Endometrium (tissue), 2 donors: ENCODE data around the gene C19orf47.

Experiments used
- FAIRE-seq: peaks from 2 replicates; lab custom pipeline; 2012; peaks lifted over from hg19 to GRCh38; lab: Jason Lieb, UNC
- donor health status: control.
- donor health status: control.

Gene C19orf47

GRCh38 chr19:40315812-40316470, 32.3 kb downstream of the C19orf47 start:
- FAIRE-seq = no peak

- FAIRE-seq = no peak
Observed at GRCh38 chr19:40314656-40315055, 33.5 kb downstream of the C19orf47 start.

- no peak for FAIRE-seq
Observed at GRCh38 chr19:40313229-40313983, 34.8 kb downstream of the C19orf47 start.

- FAIRE-seq = no peak
Observed at GRCh38 chr19:40312533-40312932, 35.7 kb downstream of the C19orf47 start.

GRCh38 chr19:40309666-40310065, 38.5 kb downstream of the C19orf47 start:
- no peak for FAIRE-seq

- peak; percentile 82 for FAIRE-seq
Observed at GRCh38 chr19:40305403-40305802, 42.8 kb downstream of the C19orf47 start.

- FAIRE-seq = no peak
Observed at GRCh38 chr19:40304306-40304705, 43.9 kb downstream of the C19orf47 start.

GRCh38 chr19:40303765-40304164, 44.4 kb downstream of the C19orf47 start:
- no peak for FAIRE-seq

GRCh38 chr19:40302224-40303011, 45.8 kb downstream of the C19orf47 start:
- FAIRE-seq = no peak

- FAIRE-seq = no peak
Observed at GRCh38 chr19:40300668-40301067, 47.5 kb downstream of the C19orf47 start.

GRCh38 chr19:40298026-40298425, 50.2 kb downstream of the C19orf47 start:
- no peak for FAIRE-seq

GRCh38 chr19:40294560-40294959, 53.6 kb downstream of the C19orf47 start:
- no peak for FAIRE-seq

- no peak for FAIRE-seq
Observed at GRCh38 chr19:40286971-40287421, 61.2 kb downstream of the C19orf47 start.

- no peak for FAIRE-seq
Observed at GRCh38 chr19:40286235-40286970, 61.8 kb downstream of the C19orf47 start.

- FAIRE-seq = peak; percentile 96
Observed at GRCh38 chr19:40285353-40286234, 62.6 kb downstream of the C19orf47 start.

- no peak for FAIRE-seq
Observed at GRCh38 chr19:40284501-40285352, 63.5 kb downstream of the C19orf47 start, which contains the start of gene AKT2. Gene AKT2, minus strand, starts transcription at chr19:40285345. Its CDS starts 20,078 bp downstream, at chr19:40265267.

- no peak for FAIRE-seq
Observed at GRCh38 chr19:40284251-40284500, 64.0 kb downstream of the C19orf47 start.

GRCh38 chr19:40283414-40284250, 64.6 kb downstream of the C19orf47 start:
- FAIRE-seq = no peak

- FAIRE-seq = no peak
Observed at GRCh38 chr19:40282920-40283319, 65.3 kb downstream of the C19orf47 start.
